ENCODE results near the gene CALD1.

CALD1 gene

GRCh38 chr7:134784251-134785049, 5.0 kb downstream of the CALD1 start:
- in situ Hi-C loops (cut with HindIII; ENCODE audit: low sequenced_read_pairs) = no loop called here
- no peak overlapping the region for H3K4me3 ChIP-seq (ENCODE audit: low read depth, low read length)
- TF ChIP-seq CTCF (IDR thresholded peaks at IDR 0.05; ENCODE audit: low read depth, low read length) = no peak
- DNase-seq (ENCODE audit: low read depth, low spot score) = peak; percentile 41

DNA sequence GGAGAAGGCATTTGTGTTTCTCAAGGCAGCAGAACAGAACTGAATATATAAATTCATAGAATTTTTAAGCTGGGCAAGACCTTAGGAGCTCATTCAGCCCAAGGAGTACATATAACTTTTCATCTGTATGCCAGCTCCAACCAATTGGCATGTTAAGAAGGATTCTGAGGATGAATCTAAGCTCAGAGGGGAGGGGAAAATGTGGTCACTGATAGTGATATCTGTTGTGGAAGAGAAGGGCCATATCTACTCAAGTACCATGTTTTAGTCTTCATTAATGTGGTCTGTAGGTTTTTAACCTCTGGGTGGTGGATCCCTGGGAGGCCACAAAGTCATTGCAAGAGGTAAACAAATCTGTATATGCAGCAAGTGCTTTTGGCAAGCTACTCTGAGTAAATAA, 6.4 kb downstream of the CALD1 start:
- in situ Hi-C loops (cut with HindIII; ENCODE audit: low sequenced_read_pairs) = no loop called here
- no peak overlapping the region for H3K4me3 ChIP-seq (ENCODE audit: low read depth, low read length)
- no peak for TF ChIP-seq CTCF (IDR thresholded peaks at IDR 0.05; ENCODE audit: low read depth, low read length)
- DNase-seq (ENCODE audit: low read depth, low spot score) = peak; percentile 29

- TF ChIP-seq CTCF (IDR thresholded peaks at IDR 0.05; ENCODE audit: low read depth, low read length) = no peak
- in situ Hi-C loops (cut with HindIII; ENCODE audit: low sequenced_read_pairs) = no loop called here
- H3K4me3 ChIP-seq (ENCODE audit: low read depth, low read length) = no peak overlapping the region
- peak; percentile 22 for DNase-seq (ENCODE audit: low read depth, low spot score)
These were observed 7.6 kb downstream of the CALD1 start for GRCh38 chr7:134787064-134787463.

DNA sequence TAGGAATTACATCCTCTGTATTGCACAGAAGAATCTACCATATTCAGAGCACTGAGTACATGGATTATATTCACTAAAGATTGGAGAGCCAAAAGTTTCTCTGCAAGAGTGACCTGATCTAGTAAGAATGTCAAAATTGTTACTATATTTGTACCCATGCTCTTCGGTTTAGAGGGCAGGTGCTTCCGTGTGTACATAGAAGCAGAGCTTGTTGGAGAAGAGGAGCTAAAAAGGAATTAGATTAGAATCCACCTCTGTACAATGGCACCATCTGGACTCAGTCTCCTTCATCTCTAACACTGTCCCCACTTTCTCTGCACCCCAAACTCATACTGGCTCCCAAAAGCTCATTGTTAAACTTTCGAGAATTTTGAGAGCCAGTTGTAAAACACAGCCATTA, 8.3 kb downstream of the CALD1 start:
- no peak for TF ChIP-seq CTCF (IDR thresholded peaks at IDR 0.05; ENCODE audit: low read depth, low read length)
- no peak overlapping the region for H3K4me3 ChIP-seq (ENCODE audit: low read depth, low read length)
- peak; percentile 18 for DNase-seq (ENCODE audit: low read depth, low spot score)
- in situ Hi-C loops (cut with HindIII; ENCODE audit: low sequenced_read_pairs) = no loop called here

- H3K4me3 ChIP-seq (ENCODE audit: low read depth, low read length) = no peak overlapping the region
- peak; percentile 5 for DNase-seq (ENCODE audit: low read depth, low spot score)
- no peak for TF ChIP-seq CTCF (IDR thresholded peaks at IDR 0.05; ENCODE audit: low read depth, low read length)
These were observed 8.8 kb downstream of the CALD1 start for GRCh38 chr7:134788191-134788590.

DNA sequence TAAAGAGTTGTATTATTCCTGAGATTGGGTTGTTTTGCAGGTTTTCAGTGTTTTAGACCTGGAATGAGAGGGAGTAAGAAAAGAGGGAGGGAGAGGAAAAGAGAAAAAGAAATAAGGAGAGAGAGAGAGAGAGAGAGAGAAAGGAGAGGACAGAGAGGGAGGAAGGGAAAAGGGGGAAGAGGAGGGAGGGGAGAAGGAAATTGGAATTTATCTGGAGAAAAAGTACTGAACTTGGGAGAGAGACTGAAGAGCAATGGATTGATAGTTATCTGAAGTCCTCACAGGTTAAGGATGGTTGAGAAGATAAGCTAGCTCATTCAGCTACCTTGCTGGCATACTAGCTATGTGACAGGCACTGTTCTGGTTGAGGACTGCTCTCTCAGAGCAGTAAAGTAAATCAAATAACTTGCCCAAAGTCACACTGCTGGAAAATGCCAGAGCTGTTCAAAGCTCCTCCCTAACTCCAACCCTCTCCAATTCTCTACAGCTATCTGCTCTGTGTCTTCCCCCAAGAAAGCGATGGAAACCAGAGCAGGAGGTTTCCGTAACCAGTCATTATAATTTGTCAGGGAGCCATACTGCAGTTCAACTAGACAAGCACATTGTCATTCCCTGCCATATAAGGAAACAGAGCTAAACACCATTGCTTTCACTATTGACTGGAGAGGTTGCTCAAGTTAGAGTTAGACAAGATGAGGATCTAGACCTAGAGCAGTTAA, 10.7 kb downstream of the CALD1 start:
- no peak for TF ChIP-seq CTCF (IDR thresholded peaks at IDR 0.05; ENCODE audit: low read depth, low read length)
- peak; percentile 67 for DNase-seq (ENCODE audit: low read depth, low spot score)
- H3K4me3 ChIP-seq (ENCODE audit: low read depth, low read length) = no peak overlapping the region
- in situ Hi-C loops (cut with HindIII; ENCODE audit: low sequenced_read_pairs) = no loop called here

More at GRCh38 chr7:134788191-134788590, 8.8 kb downstream of the CALD1 start:
- in situ Hi-C loops (cut with HindIII; ENCODE audit: low sequenced_read_pairs) = no loop called here

Data from astrocyte of the spinal cord (primary cell).